SK-N-SH treated with all-trans-retinoic acid at 6 μM for 48 hours (cell line): ENCODE results near the gene MCCC2.

Source experiments
- ATAC-seq: fragments of 200-7000 bp; cut with Tn5 transposase; 3 replicates; pipeline ENCODE4 v1.9.1; 2020; ENCODE audit warnings: mild to moderate bottlenecking, moderate library complexity
- ARNTL ChIP-seq: fragments of 450-650 bp; formaldehyde crosslinking; IDR thresholded peaks from 2 replicates; pipeline ENCODE4 v1.5.0; 2020; ENCODE audit warnings: low read depth, mild to moderate bottlenecking, moderate library complexity, borderline replicate concordance
- BACH2 ChIP-seq: fragments of 250-450 bp; sonication (Bioruptor Pico); IDR thresholded peaks from 2 replicates; pipeline ENCODE4 v1.9.0; 2021; ENCODE audit warnings: mild to moderate bottlenecking, borderline replicate concordance
- CREB5 ChIP-seq: fragments of 250-450 bp; sonication (Bioruptor Pico); IDR thresholded peaks from 2 replicates; pipeline ENCODE4 v1.5.1; 2020; ENCODE audit warnings: low read depth, mild to moderate bottlenecking, moderate library complexity
- CSDC2 ChIP-seq: fragments of 250-450 bp; sonication (Bioruptor Pico); IDR thresholded peaks from 2 replicates; pipeline ENCODE4 v1.5.0; 2020; ENCODE audit warnings: mild to moderate bottlenecking, moderate library complexity
- CSRNP3 ChIP-seq: fragments of 250-450 bp; sonication (Bioruptor Pico); IDR thresholded peaks from 2 replicates; pipeline ENCODE4 v1.5.1; 2021; ENCODE audit warnings: mild to moderate bottlenecking, moderate library complexity
- ESRRG ChIP-seq: fragments of 250-450 bp; sonication (Bioruptor Pico); IDR thresholded peaks from 2 replicates; pipeline ENCODE4 v1.6.1; 2021; ENCODE audit warnings: mild to moderate bottlenecking
- GLIS3 ChIP-seq: fragments of 250-450 bp; sonication (Bioruptor Pico); IDR thresholded peaks from 2 replicates; pipeline ENCODE4 v1.5.0; 2020; ENCODE audit warnings: mild to moderate bottlenecking, moderate library complexity
- OSR1 ChIP-seq: fragments of 250-450 bp; sonication (Bioruptor Pico); IDR thresholded peaks from 2 replicates; pipeline ENCODE4 v1.8.0; 2022; ENCODE audit warnings: moderate library complexity, mild to moderate bottlenecking, inconsistent platforms
- PPARA ChIP-seq: fragments of 250-450 bp; sonication (Bioruptor Pico); IDR thresholded peaks from 2 replicates; pipeline ENCODE4 v1.5.0; 2020; ENCODE audit warnings: mild to moderate bottlenecking, borderline replicate concordance
- RARB ChIP-seq: fragments of 250-450 bp; sonication (Bioruptor Pico); IDR thresholded peaks from 2 replicates; pipeline ENCODE4 v1.8.0; 2021; ENCODE audit warnings: mild to moderate bottlenecking, moderate library complexity
- SNAI2 ChIP-seq: fragments of 250-450 bp; sonication (Bioruptor Pico); IDR thresholded peaks from 2 replicates; pipeline ENCODE4 v1.5.0; 2020; ENCODE audit warnings: mild to moderate bottlenecking, moderate library complexity
- TCF4 ChIP-seq: fragments of 250-450 bp; sonication (Bioruptor Pico); IDR thresholded peaks from 2 replicates; pipeline ENCODE4 v1.8.0; 2021; ENCODE audit warnings: mild to moderate bottlenecking, moderate library complexity, borderline replicate concordance
- TOX ChIP-seq: fragments of 250-450 bp; sonication (Bioruptor Pico); IDR thresholded peaks from 2 replicates; pipeline ENCODE4 v1.8.0; 2021; ENCODE audit warnings: mild to moderate bottlenecking, moderate library complexity, borderline replicate concordance
- ZC3H10 ChIP-seq: fragments of 250-450 bp; sonication (Bioruptor Pico); IDR thresholded peaks from 2 replicates; pipeline ENCODE4 v1.5.1; 2021; ENCODE audit warnings: mild to moderate bottlenecking, moderate library complexity
- ZFP3 ChIP-seq: fragments of 250-450 bp; sonication (Bioruptor Pico); IDR thresholded peaks from 2 replicates; pipeline ENCODE4 v1.5.0; 2020; ENCODE audit warnings: mild to moderate bottlenecking, moderate library complexity
- ZFP30 ChIP-seq: fragments of 450-650 bp; formaldehyde crosslinking; IDR thresholded peaks from 2 replicates; pipeline ENCODE4 v1.5.0; 2022; ENCODE audit warnings: mild to moderate bottlenecking, moderate library complexity
- ZNF565 ChIP-seq: fragments of 450-650 bp; formaldehyde crosslinking; conservative IDR thresholded peaks from 2 replicates; pipeline ENCODE4 v1.5.0; 2020; ENCODE audit warnings: low read depth, mild to moderate bottlenecking, moderate library complexity
- ZNF70 ChIP-seq: fragments of 450-650 bp; formaldehyde crosslinking; IDR thresholded peaks from 2 replicates; pipeline ENCODE4 v1.5.0; 2020; ENCODE audit warnings: mild to moderate bottlenecking, moderate library complexity
- ZNF8 ChIP-seq: fragments of 450-650 bp; formaldehyde crosslinking; IDR thresholded peaks from 2 replicates; pipeline ENCODE4 v1.5.0; 2020; ENCODE audit warnings: mild to moderate bottlenecking, moderate library complexity
- TF ChIP-seq, protein P1 (sequence below): fragments of 250-450 bp; sonication (Bioruptor Pico); IDR thresholded peaks from 2 replicates; pipeline ENCODE4 v1.8.0; 2021; ENCODE audit warnings: low read depth, mild to moderate bottlenecking, moderate library complexity, borderline replicate concordance
- TF ChIP-seq, protein P2 (sequence below): fragments of 250-450 bp; sonication (Bioruptor Pico); IDR thresholded peaks from 2 replicates; pipeline ENCODE4 v1.8.0; 2020; ENCODE audit warnings: mild to moderate bottlenecking, moderate library complexity, borderline replicate concordance
- TF ChIP-seq, protein P3 (sequence below): fragments of 250-450 bp; sonication (Bioruptor Pico); IDR thresholded peaks from 2 replicates; pipeline ENCODE4 v1.5.0; 2020; ENCODE audit warnings: mild to moderate bottlenecking, moderate library complexity

The MCCC2 gene

DNA sequence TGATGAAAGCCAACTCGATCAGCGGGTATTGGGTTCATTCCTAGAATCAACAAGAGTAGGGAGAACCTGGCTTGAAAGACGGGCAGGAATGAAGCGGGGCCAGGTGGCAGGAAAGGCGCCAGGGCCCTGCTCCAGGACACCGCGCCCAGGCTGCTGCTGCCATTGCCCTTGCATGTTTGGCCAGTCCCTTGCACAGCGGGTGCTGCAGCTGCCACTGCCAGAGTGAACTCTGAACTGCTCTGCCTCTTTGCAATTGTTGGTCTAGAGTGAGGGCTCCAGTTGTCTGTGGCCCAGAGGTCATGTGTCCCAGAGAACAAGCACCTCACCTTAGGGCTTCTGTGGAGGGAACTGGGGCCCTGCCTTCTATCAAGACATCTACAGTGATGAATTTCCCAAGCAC lies 107.9 kb downstream of the MCCC2 start (continued):
- no peak for TF ChIP-seq ESRRG (CRISPR knock-in tag)
- TF ChIP-seq TCF4 (CRISPR knock-in tag): no peak
- no peak for TF ChIP-seq ZFP3 (CRISPR knock-in tag)

GRCh38 chr5:71695595-71695994 lies 108.5 kb downstream of the MCCC2 start:
- ATAC-seq: no peak
- TF ChIP-seq ZNF565 (CRISPR knock-in tag) (no peak), CSDC2 (CRISPR knock-in tag) (no peak), PPARA (no peak), GLIS3 (CRISPR knock-in tag) (no peak), OSR1 (CRISPR knock-in tag) (no peak), ZNF8 (CRISPR knock-in tag) (no peak), CREB5 (CRISPR knock-in tag) (no peak), BACH2 (CRISPR knock-in tag) (no peak), SNAI2 (CRISPR knock-in tag) (no peak), ZNF70 (CRISPR knock-in tag) (no peak), ESRRG (CRISPR knock-in tag) (no peak)

DNA sequence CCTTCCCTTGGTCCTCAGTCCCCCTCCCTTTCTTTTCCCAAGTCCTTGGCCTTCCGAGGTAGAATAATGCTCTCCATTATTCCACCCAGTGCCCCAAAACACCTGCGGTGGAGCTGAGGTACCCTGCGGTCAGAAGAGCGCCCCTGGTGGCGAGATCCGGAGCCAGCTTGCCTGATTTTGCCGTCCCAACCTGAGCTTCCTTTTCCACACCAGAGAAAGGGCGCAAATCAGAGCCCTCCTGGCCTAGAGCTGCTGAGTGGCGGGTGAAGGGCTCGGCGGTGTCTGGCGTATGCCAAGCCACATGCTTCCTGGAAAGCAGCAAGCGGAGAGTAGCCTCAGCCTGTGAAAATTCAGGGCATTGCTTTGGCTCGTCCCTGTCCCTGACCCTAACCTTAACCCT lies 110.8 kb downstream of the MCCC2 start:
- ATAC-seq: no peak
- TF ChIP-seq OSR1 (CRISPR knock-in tag) (no peak), ESRRG (CRISPR knock-in tag) (no peak), TOX (no peak), ZFP30 (no peak), ZNF70 (CRISPR knock-in tag) (no peak), GLIS3 (CRISPR knock-in tag) (no peak), PPARA (no peak), CREB5 (CRISPR knock-in tag) (no peak), RARB (no peak), SNAI2 (CRISPR knock-in tag) (no peak), ZNF8 (CRISPR knock-in tag) (no peak), TCF4 (CRISPR knock-in tag) (no peak), CSRNP3 (CRISPR knock-in tag) (no peak), BACH2 (CRISPR knock-in tag) (no peak), ZNF565 (CRISPR knock-in tag) (no peak)
- TF ChIP-seq, protein P1, sequence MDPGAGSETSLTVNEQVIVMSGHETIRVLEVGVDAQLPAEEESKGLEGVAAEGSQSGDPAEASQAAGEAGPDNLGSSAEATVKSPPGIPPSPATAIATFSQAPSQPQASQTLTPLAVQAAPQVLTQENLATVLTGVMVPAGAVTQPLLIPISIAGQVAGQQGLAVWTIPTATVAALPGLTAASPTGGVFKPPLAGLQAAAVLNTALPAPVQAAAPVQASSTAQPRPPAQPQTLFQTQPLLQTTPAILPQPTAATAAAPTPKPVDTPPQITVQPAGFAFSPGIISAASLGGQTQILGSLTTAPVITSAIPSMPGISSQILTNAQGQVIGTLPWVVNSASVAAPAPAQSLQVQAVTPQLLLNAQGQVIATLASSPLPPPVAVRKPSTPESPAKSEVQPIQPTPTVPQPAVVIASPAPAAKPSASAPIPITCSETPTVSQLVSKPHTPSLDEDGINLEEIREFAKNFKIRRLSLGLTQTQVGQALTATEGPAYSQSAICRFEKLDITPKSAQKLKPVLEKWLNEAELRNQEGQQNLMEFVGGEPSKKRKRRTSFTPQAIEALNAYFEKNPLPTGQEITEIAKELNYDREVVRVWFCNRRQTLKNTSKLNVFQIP (CRISPR knock-in tag): no peak

DNA sequence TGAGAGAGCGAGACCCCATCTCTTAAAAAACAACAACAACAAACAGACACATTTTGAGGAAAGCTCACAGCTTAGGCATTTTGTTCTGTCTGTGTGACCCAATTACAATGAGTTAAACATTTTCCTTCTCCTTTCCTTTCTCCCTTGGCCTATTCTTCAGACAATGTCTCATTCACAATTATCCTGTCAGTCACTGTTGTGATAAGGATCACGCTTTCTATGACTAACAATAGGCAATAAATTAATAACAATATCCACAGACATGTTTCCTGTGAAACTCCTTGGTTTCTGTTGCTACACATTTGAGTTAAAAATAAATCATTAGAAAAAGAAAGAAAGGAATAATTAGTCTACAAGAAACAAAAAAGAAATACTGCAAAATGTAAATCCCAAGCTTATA lies 112.1 kb downstream of the MCCC2 start:
- no peak for ATAC-seq
- TF ChIP-seq ARNTL (no peak), CSDC2 (CRISPR knock-in tag) (no peak), OSR1 (CRISPR knock-in tag) (no peak), TCF4 (CRISPR knock-in tag) (no peak), RARB (no peak), TOX (no peak), SNAI2 (CRISPR knock-in tag) (no peak), ZFP3 (CRISPR knock-in tag) (no peak), ZFP30 (no peak), ZC3H10 (CRISPR knock-in tag) (no peak), ESRRG (CRISPR knock-in tag) (no peak), CREB5 (CRISPR knock-in tag) (no peak)
- TF ChIP-seq, protein P2, sequence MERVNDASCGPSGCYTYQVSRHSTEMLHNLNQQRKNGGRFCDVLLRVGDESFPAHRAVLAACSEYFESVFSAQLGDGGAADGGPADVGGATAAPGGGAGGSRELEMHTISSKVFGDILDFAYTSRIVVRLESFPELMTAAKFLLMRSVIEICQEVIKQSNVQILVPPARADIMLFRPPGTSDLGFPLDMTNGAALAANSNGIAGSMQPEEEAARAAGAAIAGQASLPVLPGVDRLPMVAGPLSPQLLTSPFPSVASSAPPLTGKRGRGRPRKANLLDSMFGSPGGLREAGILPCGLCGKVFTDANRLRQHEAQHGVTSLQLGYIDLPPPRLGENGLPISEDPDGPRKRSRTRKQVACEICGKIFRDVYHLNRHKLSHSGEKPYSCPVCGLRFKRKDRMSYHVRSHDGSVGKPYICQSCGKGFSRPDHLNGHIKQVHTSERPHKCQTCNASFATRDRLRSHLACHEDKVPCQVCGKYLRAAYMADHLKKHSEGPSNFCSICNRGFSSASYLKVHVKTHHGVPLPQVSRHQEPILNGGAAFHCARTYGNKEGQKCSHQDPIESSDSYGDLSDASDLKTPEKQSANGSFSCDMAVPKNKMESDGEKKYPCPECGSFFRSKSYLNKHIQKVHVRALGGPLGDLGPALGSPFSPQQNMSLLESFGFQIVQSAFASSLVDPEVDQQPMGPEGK: no peak
- TF ChIP-seq, protein P3, sequence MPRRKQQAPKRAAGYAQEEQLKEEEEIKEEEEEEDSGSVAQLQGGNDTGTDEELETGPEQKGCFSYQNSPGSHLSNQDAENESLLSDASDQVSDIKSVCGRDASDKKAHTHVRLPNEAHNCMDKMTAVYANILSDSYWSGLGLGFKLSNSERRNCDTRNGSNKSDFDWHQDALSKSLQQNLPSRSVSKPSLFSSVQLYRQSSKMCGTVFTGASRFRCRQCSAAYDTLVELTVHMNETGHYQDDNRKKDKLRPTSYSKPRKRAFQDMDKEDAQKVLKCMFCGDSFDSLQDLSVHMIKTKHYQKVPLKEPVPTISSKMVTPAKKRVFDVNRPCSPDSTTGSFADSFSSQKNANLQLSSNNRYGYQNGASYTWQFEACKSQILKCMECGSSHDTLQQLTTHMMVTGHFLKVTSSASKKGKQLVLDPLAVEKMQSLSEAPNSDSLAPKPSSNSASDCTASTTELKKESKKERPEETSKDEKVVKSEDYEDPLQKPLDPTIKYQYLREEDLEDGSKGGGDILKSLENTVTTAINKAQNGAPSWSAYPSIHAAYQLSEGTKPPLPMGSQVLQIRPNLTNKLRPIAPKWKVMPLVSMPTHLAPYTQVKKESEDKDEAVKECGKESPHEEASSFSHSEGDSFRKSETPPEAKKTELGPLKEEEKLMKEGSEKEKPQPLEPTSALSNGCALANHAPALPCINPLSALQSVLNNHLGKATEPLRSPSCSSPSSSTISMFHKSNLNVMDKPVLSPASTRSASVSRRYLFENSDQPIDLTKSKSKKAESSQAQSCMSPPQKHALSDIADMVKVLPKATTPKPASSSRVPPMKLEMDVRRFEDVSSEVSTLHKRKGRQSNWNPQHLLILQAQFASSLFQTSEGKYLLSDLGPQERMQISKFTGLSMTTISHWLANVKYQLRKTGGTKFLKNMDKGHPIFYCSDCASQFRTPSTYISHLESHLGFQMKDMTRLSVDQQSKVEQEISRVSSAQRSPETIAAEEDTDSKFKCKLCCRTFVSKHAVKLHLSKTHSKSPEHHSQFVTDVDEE (CRISPR knock-in tag): no peak
